Ovary (tissue), 9 donors: ENCODE data around the gene SSRP1. TPM values are rescaled to one million over a fixed set of nuclear protein-coding genes. Genes with fewer than 3 reads are reported as not detected.

Experiments used
- DNase-seq, 5 donors: peaks; one replicate each; pipeline ENCODE4 v3.0.0-alpha.2; 2019 to 2020
- H3K27ac ChIP-seq, 2 donors: fragments of 200-600 bp; one replicate each; pipeline versions ENCODE4 v1.5.1 to v1.8.0; 2019 to 2022
- H3K27me3 ChIP-seq: fragments of 200-600 bp; one replicate; pipeline ENCODE4 v1.8.0; 2022
- H3K36me3 ChIP-seq: fragments of 200-600 bp; sonication (generic); one replicate; pipeline ENCODE4 v1.5.1; 2019
- H3K4me1 ChIP-seq: one replicate; pipeline ENCODE4 v1.8.1; 2013; ENCODE audit warnings: mild to moderate bottlenecking, moderate library complexity; ENCODE audit not compliant: insufficient read depth
- H3K4me3 ChIP-seq: fragments of 200-600 bp; sonication (generic); one replicate; pipeline ENCODE4 v1.5.1; 2017
- H3K9me3 ChIP-seq, 2 donors: fragments of 200-600 bp in 1 of 2; sonication (generic) in 1 of 2; one replicate each; pipeline versions ENCODE4 v1.5.1 to v1.8.1; 2013 to 2019; ENCODE audit warnings: mild to moderate bottlenecking in 1 of 2, moderate library complexity in 1 of 2
- EP300 ChIP-seq: sonication (generic); formaldehyde crosslinking; IDR thresholded peaks from one replicate; pipeline ENCODE4 v1.6.1; 2017; ENCODE audit warnings: antibody characterized with exemption
- POLR2A ChIP-seq: fragments of 450-650 bp; IDR thresholded peaks from one replicate; pipeline ENCODE4 v1.6.1; 2017; ENCODE audit warnings: antibody characterized with exemption, mild to moderate bottlenecking, moderate library complexity
- WGBS, 3 donors: extraction: QIAGEN DNeasy Blood & Tissue Kit in 1 of 3; methylation state at CpG; one replicate each; pipeline versions ENCODE4 v1.1.5 to v1.1.7; 2013 to 2017; 5-methylcytosine and 5-hydroxymethylcytosine counted together
- intact Hi-C, 4 donors: fragments of 100-400 bp; cut with DNase I; formaldehyde crosslinking; loops; one replicate each; pipeline versions ENCODE4 v1.11.0 to v1.15.1; 2022 to 2023
- polyA plus RNA-seq, 2 donors: library from polyadenylated mRNA; stranded (reverse); fragments of 200-250 nt in 1 of 2; fragments of 350-450 nt in 1 of 2; fragmentation: Illumina TruSeq in 1 of 2; extraction: RNeasy Lipid Tissue Mini Kit (QIAGEN cat#74804) in 1 of 2; gene quantifications; one replicate each; pipeline ENCODE4 v1.2.3, GENCODE V29; 2013 to 2014
- total RNA-seq, 7 donors: library from RNA; depleted of rRNA in 2 of 7; stranded (reverse); fragments of >200 nt in 2 of 7; fragmentation: NEBNext Ultra II Directional in 3 of 7; extraction: Animal tissue kit (Norgen Biotek cat#: 25700) in 3 of 7; gene quantifications; one replicate each; pipeline versions ENCODE4 v1.1.0 to v1.2.4, GENCODE V29; 2016 to 2023
- TF ChIP-seq, protein P1 (sequence below), 3 donors: fragments of 450-650 bp in 2 of 3; fragments of 200-600 bp in 1 of 3; IDR thresholded peaks; one replicate each; pipeline versions ENCODE4 v1.5.1 to v1.8.0; 2016 to 2022; ENCODE audit warnings: antibody characterized with exemption in 3 of 3, mild to moderate bottlenecking in 1 of 3
- donor health status: DM: no; HTN: no; CAD: no; lungs with moderate emphysema.
- donor health status: DM: no; HTN: no; CAD: no.
- donor health status: Bipolar disorder and iron deficiency.
- donor health status: DM: yes; HTN: yes; CAD: no.
- donor health status: DM: no; HTN: no; CAD: no.
- donor health status: DM: yes; HTN: yes; CAD: no.

Gene SSRP1
- total and polyA plus RNA-seq, 9 donors: 43.3 to 134 (median 87.7) TPM

DNA sequence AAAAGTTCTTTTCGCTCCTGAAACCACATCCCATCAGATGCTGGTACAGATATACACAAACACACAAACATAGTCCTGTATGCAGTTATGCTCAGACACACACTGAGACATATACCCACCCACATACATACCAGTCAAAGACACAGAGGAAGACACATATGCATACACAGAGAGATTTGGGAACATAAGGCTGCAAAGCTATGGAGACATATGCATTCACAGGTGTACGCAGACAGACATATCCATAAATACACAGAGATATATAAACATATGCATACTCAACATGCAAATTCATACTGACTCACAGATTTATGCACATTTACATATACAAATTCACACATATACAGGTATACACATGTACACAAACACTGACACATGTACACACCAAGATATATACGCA, 39.3 kb upstream of the SSRP1 start:
- no peaks in the 10 kb centered on the region for H3K4me1 ChIP-seq
- intact Hi-C loops: no loop called here
- no peaks in the 10 kb centered on the region for H3K36me3 ChIP-seq
- WGBS, 3 donors: 83 to 93% (median 89%) methylated on average over 3 of the region's 3 CpGs
- DNase-seq: no peak
- H3K27me3 ChIP-seq: no peaks in the 10 kb centered on the region
- H3K4me3 ChIP-seq: no peak overlapping the region
- H3K9me3 ChIP-seq: no peaks in the 10 kb centered on the region
- no peak overlapping the region for H3K27ac ChIP-seq
- TF ChIP-seq, protein P1, sequence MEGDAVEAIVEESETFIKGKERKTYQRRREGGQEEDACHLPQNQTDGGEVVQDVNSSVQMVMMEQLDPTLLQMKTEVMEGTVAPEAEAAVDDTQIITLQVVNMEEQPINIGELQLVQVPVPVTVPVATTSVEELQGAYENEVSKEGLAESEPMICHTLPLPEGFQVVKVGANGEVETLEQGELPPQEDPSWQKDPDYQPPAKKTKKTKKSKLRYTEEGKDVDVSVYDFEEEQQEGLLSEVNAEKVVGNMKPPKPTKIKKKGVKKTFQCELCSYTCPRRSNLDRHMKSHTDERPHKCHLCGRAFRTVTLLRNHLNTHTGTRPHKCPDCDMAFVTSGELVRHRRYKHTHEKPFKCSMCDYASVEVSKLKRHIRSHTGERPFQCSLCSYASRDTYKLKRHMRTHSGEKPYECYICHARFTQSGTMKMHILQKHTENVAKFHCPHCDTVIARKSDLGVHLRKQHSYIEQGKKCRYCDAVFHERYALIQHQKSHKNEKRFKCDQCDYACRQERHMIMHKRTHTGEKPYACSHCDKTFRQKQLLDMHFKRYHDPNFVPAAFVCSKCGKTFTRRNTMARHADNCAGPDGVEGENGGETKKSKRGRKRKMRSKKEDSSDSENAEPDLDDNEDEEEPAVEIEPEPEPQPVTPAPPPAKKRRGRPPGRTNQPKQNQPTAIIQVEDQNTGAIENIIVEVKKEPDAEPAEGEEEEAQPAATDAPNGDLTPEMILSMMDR (IDR thresholded peaks at IDR 0.05): no peak
- TF ChIP-seq EP300 (no peak), POLR2A (no peak)

DNA sequence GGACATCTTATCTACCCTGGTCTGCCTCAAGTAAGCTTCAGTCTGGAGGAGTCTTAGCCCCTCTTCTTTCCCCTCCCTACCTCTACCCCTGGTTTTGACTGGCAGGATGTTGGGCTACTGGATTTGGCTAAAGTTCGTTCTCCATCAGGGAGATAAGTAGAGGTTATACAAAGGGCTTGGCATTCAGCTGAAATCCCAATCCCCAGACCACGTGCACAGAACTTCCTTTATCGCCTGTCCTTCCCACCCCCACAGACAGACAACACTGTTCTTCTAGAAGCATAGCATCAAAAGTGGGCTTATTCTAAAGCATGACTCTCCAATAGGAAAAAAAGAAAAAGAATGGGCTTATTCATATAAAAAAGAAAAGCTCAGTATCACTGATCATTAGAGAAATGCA, 37.5 kb upstream of the SSRP1 start:
- WGBS, 3 donors: 24 to 32% (median 29%) methylated on average over 3 of the region's 3 CpGs
- no peak for DNase-seq
- intact Hi-C loops: no loop called here
- no peaks in the 10 kb centered on the region for H3K27me3 ChIP-seq
- no peaks in the 10 kb centered on the region for H3K4me1 ChIP-seq
- no peaks in the 10 kb centered on the region for H3K36me3 ChIP-seq
- no peak overlapping the region for H3K27ac ChIP-seq
- H3K9me3 ChIP-seq: no peaks in the 10 kb centered on the region
- TF ChIP-seq, protein P1 (IDR thresholded peaks at IDR 0.05): no peak
- TF ChIP-seq EP300: no peak
- no peak for TF ChIP-seq POLR2A
- H3K4me3 ChIP-seq: no peak overlapping the region

DNA sequence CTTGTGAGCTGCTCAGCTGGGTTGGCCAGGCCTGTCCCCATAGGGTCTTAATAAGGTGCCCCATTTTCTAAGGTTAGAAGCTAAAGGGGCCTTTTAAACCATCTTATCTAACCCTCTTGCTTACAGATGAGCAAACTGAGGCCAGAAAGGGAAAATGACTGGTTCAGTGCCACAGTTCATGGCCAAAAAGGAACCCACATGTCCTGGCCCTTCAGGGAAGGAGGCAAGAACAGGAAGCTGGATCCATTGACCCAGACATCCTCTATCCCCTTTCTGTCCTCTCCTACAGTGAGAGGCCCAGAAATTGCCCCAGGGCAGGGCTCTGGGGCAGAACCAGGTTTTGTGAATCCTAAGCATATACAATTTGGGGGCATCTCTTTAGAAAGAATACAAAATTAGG, 35.2 kb upstream of the SSRP1 start:
- Histone ChIP-seq H3K27me3 (no peaks in the 10 kb centered on the region), H3K36me3 (no peaks in the 10 kb centered on the region), H3K4me1 (no peaks in the 10 kb centered on the region), H3K9me3 (no peaks in the 10 kb centered on the region), H3K4me3 (no peak overlapping the region), H3K27ac (no peak overlapping the region)
- DNase-seq: no peak
- intact Hi-C loops: no loop called here
- TF ChIP-seq, protein P1 (IDR thresholded peaks at IDR 0.05): no peak
- TF ChIP-seq EP300 (no peak), POLR2A (no peak)

DNA sequence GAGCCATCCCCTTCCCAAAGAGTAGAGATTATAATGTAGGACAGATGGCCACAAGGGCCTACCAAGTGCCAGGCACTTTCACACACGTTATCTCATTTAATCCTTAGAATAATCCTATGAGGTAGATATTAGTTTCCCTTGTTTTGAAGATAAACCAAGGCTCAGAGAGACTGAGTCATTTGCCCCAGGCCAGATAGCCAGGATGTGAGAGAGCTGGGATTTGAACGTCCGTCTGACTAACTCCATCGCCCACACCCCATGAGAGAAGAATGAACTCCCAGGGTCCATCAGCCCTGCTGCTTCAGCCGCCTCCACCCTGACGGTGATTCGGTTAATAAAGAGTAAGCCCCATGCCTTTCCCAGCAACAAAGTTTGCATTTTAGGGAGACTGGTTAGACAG, 34.6 kb upstream of the SSRP1 start:
- Histone ChIP-seq H3K4me1 (no peaks in the 10 kb centered on the region), H3K4me3 (no peak overlapping the region), H3K27me3 (no peaks in the 10 kb centered on the region), H3K9me3 (no peaks in the 10 kb centered on the region), H3K27ac (no peak overlapping the region), H3K36me3 (no peaks in the 10 kb centered on the region)
- 80 to 91% (median 84%) methylated on average over 7 of the region's 7 CpGs for WGBS, 3 donors
- intact Hi-C loops: no loop called here
- DNase-seq: no peak
- TF ChIP-seq POLR2A: no peak
- no peak for TF ChIP-seq EP300
- TF ChIP-seq, protein P1 (IDR thresholded peaks at IDR 0.05): no peak

DNA sequence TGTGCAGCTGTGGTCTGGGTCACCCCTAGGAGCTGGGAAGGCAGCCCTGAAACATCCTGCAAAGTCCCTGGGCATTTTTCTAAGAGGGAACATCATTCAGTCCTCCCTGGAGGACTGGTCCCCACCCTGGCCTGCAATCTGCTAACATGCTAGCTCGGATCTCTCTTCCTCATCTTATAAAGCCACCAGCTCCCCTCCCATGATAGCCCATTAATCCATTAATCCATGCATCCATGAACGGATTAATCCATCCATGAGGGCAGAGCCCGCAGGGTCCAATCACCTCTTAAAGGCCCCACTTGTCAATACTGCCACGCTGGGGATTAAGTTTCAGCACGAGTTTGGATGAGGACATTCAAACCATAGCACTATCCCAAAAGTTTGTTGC, 33.1 kb upstream of the SSRP1 start:
- intact Hi-C loops: no loop called here
- Histone ChIP-seq H3K4me1 (no peaks in the 10 kb centered on the region), H3K36me3 (no peaks in the 10 kb centered on the region), H3K4me3 (no peak overlapping the region), H3K27ac (no peak overlapping the region), H3K27me3 (no peaks in the 10 kb centered on the region), H3K9me3 (no peaks in the 10 kb centered on the region)
- 68 to 77% (median 71%) methylated on average over 5 of the region's 5 CpGs for WGBS, 3 donors
- DNase-seq: no peak
- TF ChIP-seq, protein P1 (IDR thresholded peaks at IDR 0.05): no peak
- TF ChIP-seq POLR2A (no peak), EP300 (no peak)
